ENCODE measurements around the gene CBR3. TPM values are rescaled to one million over a fixed set of nuclear protein-coding genes. Genes with fewer than 3 reads are reported as not detected.

CBR3 gene
- total and polyA plus RNA-seq, 2 donors (not counting 3 experiments of a cell fraction or from before 2014, with no cell fraction given) = 9.7 to 13.3 TPM

- dilution Hi-C loops (cut with MboI; ENCODE audit: extremely low pct_ligation_motif_present, low sequenced_read_pairs) (no loop called here), intact Hi-C loops (cut with micrococcal nuclease) (no loop called here)
- no peak overlapping the region for H3K4me3 ChIP-seq (replicated peaks in 1 of 3; ENCODE audit: insufficient read depth in 1 of 3, low read depth in 1 of 3, low read length in 3 of 3)
- no peak for FAIRE-seq
- no peaks in the 10 kb centered on the region for H3K36me3 ChIP-seq (ENCODE audit: control insufficient read depth in 2 of 2, extremely low read depth in 1 of 2, insufficient read depth in 2 of 2, low read length in 2 of 2)
- H3K27ac ChIP-seq (ENCODE audit: insufficient read depth, low read depth, low read length) = no peak overlapping the region
- POLR2A ChIA-PET = no interaction called here
- CTCF ChIA-PET = no interaction called here
- no peaks in the 10 kb centered on the region for H3K9me1 ChIP-seq (replicated peaks; ENCODE audit: control insufficient read depth, extremely low read depth, insufficient read depth, low read length)
- no peak for TF ChIP-seq EZH2 (IDR thresholded peaks at IDR 0.05; ENCODE audit: borderline replicate concordance, low read depth, low read length, severe bottlenecking)
- no peak for TF ChIP-seq MAX (IDR thresholded peaks at IDR 0.05; ENCODE audit: insufficient read depth, insufficient read length)
- no peak for TF ChIP-seq FOS (IDR thresholded peaks at IDR 0.05; ENCODE audit: borderline replicate concordance, insufficient read depth, low read length)
- TF ChIP-seq JUN (IDR thresholded peaks at IDR 0.05; ENCODE audit: borderline replicate concordance, insufficient read depth, insufficient read length, low read depth) = no peak
- TF ChIP-seq MYC (IDR thresholded peaks at IDR 0.05; ENCODE audit: low read depth, low read length) = no peak
- no peak overlapping the region for H3K4me2 ChIP-seq (ENCODE audit: insufficient read depth, low read length)
- H3K9ac ChIP-seq (replicated peaks; ENCODE audit: extremely low read depth, insufficient read depth, low read length) = no peak overlapping the region
- no peak for DNase-seq (ENCODE audit: low read depth, low spot score)
- H4K20me1 ChIP-seq (replicated peaks; ENCODE audit: control insufficient read depth, extremely low read depth, insufficient read depth, low read length) = no peaks in the 10 kb centered on the region
- H3K4me1 ChIP-seq (ENCODE audit: control insufficient read depth, extremely low read depth, insufficient read depth, low read length) = peaks cover 5% of the 10 kb centered on the region
- H3K79me2 ChIP-seq (ENCODE audit: control insufficient read depth, insufficient read depth, low read length) = no peaks in the 10 kb centered on the region
- no peak overlapping the region for H2AFZ ChIP-seq (ENCODE audit: low read depth, low read length)
- H3K9me3 ChIP-seq (replicated peaks; ENCODE audit: control insufficient read depth, insufficient read depth, low read length) = no peaks in the 10 kb centered on the region
- no TSS peak for BruUV-seq (replicated peaks)
- H3K27me3 ChIP-seq (ENCODE audit: control insufficient read depth in 2 of 2, insufficient read depth in 2 of 2, low read length in 2 of 2) = no peaks in the 10 kb centered on the region
Observed at GRCh38 chr21:36145259-36145658, 10.4 kb downstream of the CBR3 start.

GRCh38 chr21:36147911-36148310 is 13.0 kb downstream of the CBR3 start:
- no peaks in the 10 kb centered on the region for H4K20me1 ChIP-seq (replicated peaks; ENCODE audit: control insufficient read depth, extremely low read depth, insufficient read depth, low read length)
- H3K9me3 ChIP-seq (replicated peaks; ENCODE audit: control insufficient read depth, insufficient read depth, low read length) = no peaks in the 10 kb centered on the region
- H3K4me2 ChIP-seq (ENCODE audit: insufficient read depth, low read length) = no peak overlapping the region
- H3K9me1 ChIP-seq (replicated peaks; ENCODE audit: control insufficient read depth, extremely low read depth, insufficient read depth, low read length) = no peaks in the 10 kb centered on the region
- FAIRE-seq (no peak), DNase-seq (ENCODE audit: low read depth, low spot score) (no peak)
- H3K9ac ChIP-seq (replicated peaks; ENCODE audit: extremely low read depth, insufficient read depth, low read length) = no peak overlapping the region
- no peaks in the 10 kb centered on the region for H3K36me3 ChIP-seq (ENCODE audit: control insufficient read depth in 2 of 2, extremely low read depth in 1 of 2, insufficient read depth in 2 of 2, low read length in 2 of 2)
- intact Hi-C loops (cut with micrococcal nuclease) (no loop called here), dilution Hi-C loops (cut with MboI; ENCODE audit: extremely low pct_ligation_motif_present, low sequenced_read_pairs) (no loop called here)
- no peak overlapping the region for H3K4me3 ChIP-seq (replicated peaks in 1 of 3; ENCODE audit: insufficient read depth in 1 of 3, low read depth in 1 of 3, low read length in 3 of 3)
- BruUV-seq (replicated peaks) = no TSS peak
- peaks cover 11% of the 10 kb centered on the region for H3K4me1 ChIP-seq (ENCODE audit: control insufficient read depth, extremely low read depth, insufficient read depth, low read length)
- no peaks in the 10 kb centered on the region for H3K79me2 ChIP-seq (ENCODE audit: control insufficient read depth, insufficient read depth, low read length)
- no peak overlapping the region for H2AFZ ChIP-seq (ENCODE audit: low read depth, low read length)
- no peak overlapping the region for H3K27ac ChIP-seq (ENCODE audit: insufficient read depth, low read depth, low read length)
- ChIA-PET POLR2A (no interaction called here), CTCF (interaction anchor here (1.7 kb wide), 1 partner anchor 175 kb away, joined by 4 read pairs; no protein-coding TSS in a partner anchor)
- TF ChIP-seq GATA2 (IDR thresholded peaks at IDR 0.05; ENCODE audit: insufficient read depth, insufficient read length, low read depth, low read length) (no peak), CTCF (IDR thresholded peaks at IDR 0.05; ENCODE audit: extremely low read depth in 1 of 2, insufficient read depth in 1 of 2, low read depth in 1 of 2, low read length in 2 of 2) (no peak), EZH2 (IDR thresholded peaks at IDR 0.05; ENCODE audit: borderline replicate concordance, low read depth, low read length, severe bottlenecking) (no peak), POLR2AphosphoS5 (IDR thresholded peaks at IDR 0.05; ENCODE audit: insufficient read depth, low read depth, low read length) (no peak), FOS (IDR thresholded peaks at IDR 0.05; ENCODE audit: borderline replicate concordance, insufficient read depth, low read length) (no peak)
- no peaks in the 10 kb centered on the region for H3K27me3 ChIP-seq (ENCODE audit: control insufficient read depth in 2 of 2, insufficient read depth in 2 of 2, low read length in 2 of 2)

Measured in endothelial cell of umbilical vein (primary cell).